Stimulated activated CD4-positive, alpha-beta T cell treated with anti-CD3 and anti-CD28 coated beads, Interleukin-4, amount 100 ng/mL, for 1 hour (primary cell): ENCODE measurements around the gene TGFBRAP1.
"Not testable (repeated sequence)": the region's sequence is repeated elsewhere in the genome, so short reads cannot be mapped to it uniquely, and the experiment has no call there.

Experiments used
- DNase-seq: peaks from one replicate; pipeline ENCODE4 v3.0.0-alpha.2; 2020

TGFBRAP1 gene

DNA sequence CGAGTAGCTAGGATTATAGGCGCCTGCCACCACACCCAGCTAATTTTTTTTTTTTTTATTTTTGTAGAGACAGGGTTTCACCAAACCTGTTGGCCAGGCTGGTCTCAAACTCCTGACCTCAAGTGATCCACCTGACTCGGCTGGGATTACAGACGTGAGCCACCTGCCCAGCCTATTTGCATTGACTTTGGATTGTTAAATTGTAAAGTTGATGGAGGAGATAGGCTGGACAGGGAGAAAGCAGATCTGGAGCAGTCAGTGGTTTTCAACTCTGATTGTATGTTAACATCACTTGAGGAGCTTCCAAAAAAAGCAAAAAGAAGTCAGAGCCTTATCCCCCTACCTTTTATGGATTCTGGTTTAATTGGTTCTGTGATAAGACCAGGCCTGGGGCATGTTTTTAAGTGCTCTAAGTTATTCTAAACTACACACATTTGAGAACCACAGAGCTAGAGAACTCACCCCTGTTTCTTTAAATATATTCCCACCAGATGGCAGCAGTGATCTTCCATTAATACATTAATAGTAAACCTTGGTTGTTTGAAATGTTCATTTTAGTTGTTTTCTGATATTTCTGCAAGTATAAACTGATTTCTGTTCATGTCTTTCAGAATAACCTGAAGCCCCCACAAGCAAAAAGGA, 15.3 kb upstream of the TGFBRAP1 start:
- DNase-seq = no peak

GRCh38 chr2:105339414-105339813, 9.9 kb upstream of the TGFBRAP1 start:
- no peak for DNase-seq

DNA sequence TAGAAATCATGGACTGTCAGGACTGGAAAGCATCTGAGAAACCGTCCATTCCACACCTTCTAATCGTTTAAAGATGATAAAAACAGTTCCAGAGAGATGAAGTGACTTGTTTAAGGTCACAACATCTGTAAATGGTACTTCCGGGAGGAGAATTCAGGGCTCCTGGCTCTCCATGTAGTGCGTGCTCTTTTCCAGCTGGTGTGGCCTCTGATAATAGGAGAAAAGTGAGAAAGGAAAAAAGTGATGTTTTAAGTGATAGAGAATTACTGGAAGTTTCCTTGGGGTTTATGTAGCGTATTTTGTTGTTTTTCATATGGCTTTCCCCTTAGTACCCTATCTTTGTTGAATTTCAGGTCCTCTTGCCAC, 8.5 kb upstream of the TGFBRAP1 start:
- no peak for DNase-seq

GRCh38 chr2:105337122-105338019, 7.8 kb upstream of the TGFBRAP1 start, which contains the start of gene C2orf49:
Gene C2orf49, plus strand, starts transcription at chr2:105337540. Its CDS starts 48 bp downstream, at chr2:105337588.
- DNase-seq = peak; percentile 90

GRCh38 chr2:105336786-105337121, 7.2 kb upstream of the TGFBRAP1 start:
- no peak for DNase-seq

DNA sequence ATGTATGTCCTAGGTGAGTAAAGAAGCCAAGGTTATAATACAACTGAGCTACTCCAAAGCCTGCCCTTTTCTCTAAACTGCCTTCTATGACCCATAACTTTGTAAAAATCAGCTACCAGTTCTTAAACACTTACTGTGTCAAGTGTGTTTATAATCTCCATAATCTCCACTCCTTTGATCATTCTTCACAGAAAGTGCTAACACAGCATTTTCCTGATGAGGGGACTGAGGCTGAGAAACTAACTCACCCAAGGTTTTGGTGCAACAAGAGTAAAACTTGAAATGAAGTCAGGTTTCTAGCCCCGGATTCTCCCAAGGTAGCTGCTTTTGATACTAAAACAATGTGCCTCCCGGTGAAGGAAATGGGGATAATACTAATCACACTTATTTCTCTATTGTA, 5.9 kb upstream of the TGFBRAP1 start:
- no peak for DNase-seq

- no peak for DNase-seq
Measured at GRCh38 chr2:105334211-105334610, 4.7 kb upstream of the TGFBRAP1 start.

GRCh38 chr2:105330681-105331375, 1.3 kb upstream of the TGFBRAP1 start:
- no peak for DNase-seq

- no peak for DNase-seq
Measured at GRCh38 chr2:105329197-105329554, 359 bp downstream of the TGFBRAP1 start.

- peak; percentile 7 for DNase-seq
Measured at GRCh38 chr2:105328281-105329196, 996 bp downstream of the TGFBRAP1 start.

- DNase-seq = no peak
Measured at GRCh38 chr2:105327690-105328089, 1.8 kb downstream of the TGFBRAP1 start.

DNA sequence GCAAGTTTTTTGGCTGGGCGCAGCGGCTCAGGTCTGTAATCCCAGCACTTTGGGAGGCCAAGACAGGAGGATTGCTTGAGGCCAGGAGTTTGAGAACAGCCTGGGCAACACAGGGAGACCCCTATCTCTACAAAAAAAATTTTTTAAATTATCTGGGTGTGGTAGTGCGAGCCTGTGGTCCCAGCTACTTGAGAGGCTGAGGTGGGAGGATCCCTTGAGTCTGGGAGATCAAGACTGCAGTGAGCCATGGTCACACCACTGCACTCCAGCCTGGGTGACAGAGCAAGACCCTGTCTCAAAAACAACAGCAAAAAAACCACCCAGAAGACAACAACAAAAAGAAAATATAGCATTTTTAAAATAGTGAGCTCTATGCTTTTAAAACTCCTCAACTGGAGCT, 2.3 kb downstream of the TGFBRAP1 start:
- not testable (repeated sequence) for DNase-seq

DNA sequence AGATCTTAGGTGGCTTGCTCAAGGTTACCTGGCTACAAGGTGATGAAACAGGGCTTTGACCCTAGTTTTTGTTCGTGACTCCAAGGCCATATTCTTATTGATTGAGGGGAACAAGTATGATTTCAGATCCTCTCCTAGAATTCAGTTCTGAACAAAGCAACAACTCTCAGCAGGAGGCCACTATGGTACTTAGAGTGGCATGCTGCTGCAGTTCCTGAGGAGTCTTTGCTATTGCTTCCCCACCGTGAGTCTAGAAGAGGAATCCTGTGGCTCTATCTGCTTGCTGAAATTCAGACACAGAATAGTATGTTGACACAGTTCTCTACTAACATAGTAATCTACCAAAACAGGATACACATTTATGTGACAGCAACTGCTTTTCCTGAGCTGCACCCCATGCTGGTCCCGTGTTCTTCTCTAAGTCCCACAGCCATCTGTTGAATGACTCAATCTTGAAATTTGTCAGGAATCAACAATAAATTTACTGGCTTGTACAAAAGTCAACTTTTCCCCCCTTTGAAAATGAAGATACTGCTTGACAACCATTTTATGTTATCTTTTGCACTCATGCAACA, 4.1 kb downstream of the TGFBRAP1 start:
- no peak for DNase-seq

DNA sequence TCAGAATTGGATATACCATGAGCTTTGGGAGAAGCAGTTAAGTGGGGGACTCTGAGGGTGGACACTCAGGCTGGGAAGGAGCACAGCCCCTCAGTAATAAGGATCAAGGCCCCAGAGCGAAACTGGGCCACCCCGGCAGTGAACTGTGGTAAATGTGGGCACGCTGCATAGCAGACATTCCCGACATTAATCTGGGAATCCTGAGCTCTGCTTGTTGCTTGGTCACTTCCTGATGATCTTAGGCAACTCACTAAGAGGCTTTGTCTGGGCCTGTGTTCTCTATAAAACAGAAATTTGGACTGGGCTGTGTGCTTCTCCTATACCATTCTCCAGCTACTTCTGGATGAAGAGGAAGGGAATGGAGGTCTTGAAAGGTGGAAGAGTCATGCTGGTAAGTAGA, 4.8 kb downstream of the TGFBRAP1 start:
- no peak for DNase-seq

- no peak for DNase-seq
Measured at GRCh38 chr2:105324101-105324500, 5.4 kb downstream of the TGFBRAP1 start.

DNA sequence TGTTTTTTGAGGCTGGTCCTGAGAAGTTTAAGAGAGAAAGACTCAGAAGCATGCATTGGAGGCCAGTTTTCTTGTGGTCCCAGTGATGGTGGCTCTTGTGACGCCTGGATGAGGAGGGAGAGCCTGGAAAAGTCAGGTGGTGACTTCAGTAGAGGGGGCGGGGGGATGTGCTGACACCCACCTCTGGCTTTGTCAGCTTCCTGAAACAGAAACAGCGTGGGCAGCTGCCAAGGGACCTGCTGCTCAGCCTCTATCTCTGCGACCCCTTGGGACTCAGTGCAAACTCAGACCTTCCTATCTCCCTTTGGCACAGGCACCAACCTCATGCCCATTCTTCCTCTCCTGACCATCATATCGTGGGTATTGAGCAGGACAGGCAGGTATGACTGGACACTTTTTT, 6.4 kb downstream of the TGFBRAP1 start:
- no peak for DNase-seq

GRCh38 chr2:105321875-105322646, 7.5 kb downstream of the TGFBRAP1 start:
- DNase-seq = no peak

DNA sequence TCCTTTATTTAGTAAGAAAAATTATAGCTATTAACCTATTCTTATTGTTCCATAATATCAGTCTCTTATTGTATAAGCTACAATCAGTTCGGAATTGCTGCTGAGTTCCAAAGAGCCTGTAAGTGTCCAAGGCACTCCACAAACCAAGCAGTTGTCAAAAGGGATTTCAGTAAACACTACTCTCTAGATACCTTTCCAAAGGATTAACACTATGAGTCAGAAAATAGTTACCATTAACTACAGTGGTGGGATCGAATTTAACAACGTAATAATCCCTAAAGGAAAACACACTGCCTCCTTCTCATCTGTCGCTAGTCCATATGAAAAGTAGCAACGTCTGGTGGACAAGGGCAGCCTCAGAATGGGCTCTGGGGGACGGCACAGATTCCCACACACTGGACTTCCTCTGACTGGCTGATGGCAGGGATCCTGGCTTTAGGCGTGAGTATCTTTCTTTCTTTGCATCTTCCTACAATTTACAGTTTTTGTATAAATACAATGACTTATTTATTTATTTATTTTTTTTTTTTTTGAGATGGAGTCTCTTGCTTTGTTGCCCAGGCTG, 8.8 kb downstream of the TGFBRAP1 start:
- no peak for DNase-seq

- no peak for DNase-seq
Measured at GRCh38 chr2:105317937-105318336, 11.6 kb downstream of the TGFBRAP1 start.

DNA sequence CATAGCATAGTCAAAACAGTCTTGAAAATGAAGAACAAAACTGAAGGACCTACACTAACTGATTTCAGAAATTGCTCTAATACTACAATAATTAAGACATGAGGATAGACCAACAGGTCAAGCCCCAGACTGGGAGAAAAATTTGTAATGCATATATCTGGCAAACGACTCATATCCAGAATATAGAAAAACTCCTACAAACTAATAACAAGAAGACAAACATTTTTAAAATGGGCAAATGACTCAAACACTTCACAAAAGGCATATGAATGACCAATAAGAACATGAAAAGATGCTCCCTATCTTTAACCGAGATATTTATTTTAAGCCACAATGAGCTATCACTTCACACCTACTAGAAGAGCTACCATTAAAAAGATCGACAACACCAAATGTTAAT, 14.2 kb downstream of the TGFBRAP1 start:
- DNase-seq = no peak

GRCh38 chr2:105313877-105314276, 15.7 kb downstream of the TGFBRAP1 start:
- DNase-seq = no peak
